GM21737 (cell line): ENCODE results near the gene RNF123.

ENCODE experiments used
- ATAC-seq: cut with Tn5 transposase; IDR thresholded peaks from one replicate; pipeline ENCODE4 v1.9.1; 2021; ENCODE audit warnings: mild to moderate bottlenecking, moderate library complexity; ENCODE audit not compliant: unreplicated experiment

The RNF123 gene

GRCh38 chr3:49689046-49689907, at the start of gene RNF123, which contains the start of gene MST1:
Gene RNF123 (plus strand): TSS chr3:49689557. CDS start chr3:49691166, 1,609 bp downstream.
Gene MST1 (minus strand): TSS chr3:49689474. CDS start chr3:49688691, 783 bp downstream.
- ATAC-seq, result peak; percentile 41

DNA sequence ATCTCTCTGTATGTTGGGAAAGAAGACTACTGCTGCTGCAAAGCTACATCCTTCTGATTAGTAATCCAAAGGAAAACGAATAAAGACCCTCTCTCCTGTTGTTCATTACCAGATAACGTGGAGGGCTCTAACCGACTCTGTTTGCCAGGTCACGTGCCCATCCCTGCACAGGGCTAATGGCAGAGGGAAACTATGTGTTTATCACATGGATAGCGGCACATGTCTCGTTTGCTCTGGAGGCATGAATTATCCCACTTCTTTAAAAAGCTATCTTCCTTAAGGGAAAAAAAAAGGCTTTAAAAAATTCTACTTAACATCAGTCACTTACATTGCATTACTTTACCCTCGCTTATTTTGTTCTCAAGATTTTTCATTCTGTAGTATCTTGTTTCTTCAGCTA, 48.1 kb upstream of the RNF123 start:
- ATAC-seq, result no peak

DNA sequence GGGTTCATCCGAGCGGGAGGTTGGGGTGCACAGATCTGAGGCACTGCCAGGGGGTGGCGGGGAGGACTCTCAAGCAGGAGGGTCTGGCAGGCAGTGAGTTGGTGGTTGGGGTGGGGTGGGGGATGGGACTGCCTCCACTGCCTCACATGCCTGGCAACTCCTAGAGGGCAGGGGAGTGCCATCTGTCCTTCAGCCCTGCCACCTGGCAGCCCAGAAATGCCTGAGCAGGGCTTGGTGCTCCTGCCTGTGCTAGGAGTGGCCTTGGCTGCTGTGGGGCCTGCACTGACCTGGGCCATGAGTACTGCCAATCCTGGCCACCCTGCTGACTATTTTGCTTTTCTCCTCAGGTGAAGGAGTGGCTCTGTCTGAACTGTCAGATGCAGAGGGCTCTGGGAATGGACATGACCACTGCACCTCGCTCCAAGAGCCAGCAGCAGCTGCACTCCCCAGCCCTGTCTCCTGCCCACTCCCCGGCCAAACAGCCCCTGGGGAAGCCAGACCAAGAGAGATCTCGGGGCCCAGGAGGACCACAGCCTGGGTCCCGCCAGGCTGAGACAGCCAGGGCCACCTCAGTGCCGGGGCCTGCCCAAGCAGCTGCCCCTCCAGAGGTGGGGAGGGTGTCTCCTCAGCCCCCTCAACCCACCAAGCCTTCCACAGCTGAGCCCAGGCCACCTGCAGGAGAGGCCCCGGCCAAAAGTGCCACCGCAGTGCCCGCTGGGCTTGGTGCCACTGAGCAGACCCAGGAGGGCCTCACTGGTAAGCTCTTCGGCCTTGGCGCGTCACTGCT, 47.2 kb upstream of the RNF123 start:
- no peak for ATAC-seq

- no peak for ATAC-seq
Measured at GRCh38 chr3:49642708-49643145, 46.6 kb upstream of the RNF123 start.

DNA sequence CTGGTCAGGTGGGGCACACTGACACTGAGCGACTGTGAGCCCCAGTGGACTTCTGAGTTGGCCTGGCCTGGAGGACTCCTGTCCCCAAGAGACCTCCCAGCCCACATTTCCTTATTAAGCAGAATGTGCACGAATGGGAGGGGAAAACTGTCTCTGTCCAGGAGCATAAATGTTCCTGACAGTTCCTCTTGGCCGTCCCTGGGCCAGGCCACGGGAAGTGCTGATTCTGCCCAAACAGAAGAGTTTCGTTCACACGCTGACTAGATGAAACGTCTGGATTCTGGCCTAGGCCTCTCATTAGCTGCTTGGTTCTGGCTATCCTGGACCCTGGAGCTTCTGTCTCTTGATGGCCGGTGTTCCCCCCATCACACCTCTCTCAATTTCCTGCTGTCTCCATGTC, 44.7 kb upstream of the RNF123 start:
- ATAC-seq, result no peak

GRCh38 chr3:49646236-49646635, 43.1 kb upstream of the RNF123 start:
- no peak for ATAC-seq

DNA sequence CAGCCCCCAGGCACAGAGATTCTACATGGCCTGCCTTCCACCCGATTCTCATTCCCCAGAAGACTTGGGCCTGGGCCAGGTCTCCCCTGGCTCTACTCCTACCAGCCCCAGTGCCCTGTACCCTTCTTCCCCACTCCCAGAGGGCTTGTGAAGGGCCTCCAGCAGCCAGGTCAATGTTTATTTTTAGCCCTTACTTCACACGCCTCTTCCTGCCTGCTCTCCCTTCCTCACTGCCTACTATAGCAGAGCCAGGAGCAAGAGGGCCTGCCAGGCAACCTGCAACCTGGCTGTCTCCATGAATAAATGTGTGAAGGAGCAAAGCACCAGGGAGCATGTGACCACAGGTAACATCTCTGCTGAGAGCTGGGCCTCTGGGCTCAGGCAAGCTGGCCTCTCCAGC, 41.6 kb upstream of the RNF123 start:
- no peak for ATAC-seq

- no peak for ATAC-seq
Measured at GRCh38 chr3:49648354-49649019, 40.9 kb upstream of the RNF123 start.

DNA sequence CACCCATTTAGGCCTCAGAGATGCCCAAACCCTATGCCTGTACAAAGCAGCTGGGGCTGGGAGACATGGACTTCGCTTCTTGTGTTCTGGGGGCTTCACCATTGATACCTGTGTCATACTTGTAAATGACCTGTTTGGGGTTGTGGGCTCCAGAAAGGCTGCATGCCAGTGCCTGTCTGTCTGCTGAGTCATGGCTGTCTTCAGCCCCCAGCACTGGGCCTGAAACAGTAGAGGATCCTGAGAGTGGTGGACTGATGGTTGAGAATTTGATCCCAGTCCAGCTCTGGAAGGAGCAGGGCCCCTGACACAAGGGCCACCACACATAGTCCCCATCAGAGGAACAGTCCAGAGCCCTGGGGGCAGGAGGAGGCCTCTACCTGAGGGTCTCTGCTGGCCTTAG, 39.8 kb upstream of the RNF123 start:
- no peak for ATAC-seq

DNA sequence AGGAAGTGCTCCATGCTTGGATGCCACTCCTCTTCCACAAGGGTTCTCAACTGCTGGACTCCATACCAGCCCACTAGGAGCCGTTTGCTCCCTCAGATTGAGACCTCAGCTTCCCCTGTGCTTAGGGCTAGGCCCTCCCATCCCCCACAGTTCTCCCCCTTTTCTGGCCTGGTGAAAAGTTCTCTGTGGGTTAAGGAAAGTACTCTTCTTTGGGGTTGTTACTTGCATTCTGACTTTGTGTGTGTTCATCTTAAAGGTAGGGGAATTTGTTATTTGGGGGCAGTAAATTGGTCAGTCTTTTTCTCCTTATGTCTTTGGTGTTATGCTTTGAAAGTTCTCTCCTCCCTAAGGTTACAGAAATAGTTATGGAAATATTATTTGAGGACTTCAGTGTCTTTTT, 39.2 kb upstream of the RNF123 start:
- ATAC-seq, result no peak

- no peak for ATAC-seq
Measured at GRCh38 chr3:49650637-49651036, 38.7 kb upstream of the RNF123 start.

GRCh38 chr3:49652218-49652902, 37.0 kb upstream of the RNF123 start:
- ATAC-seq, result no peak

- no peak for ATAC-seq
Measured at GRCh38 chr3:49652903-49653415, 36.4 kb upstream of the RNF123 start.

DNA sequence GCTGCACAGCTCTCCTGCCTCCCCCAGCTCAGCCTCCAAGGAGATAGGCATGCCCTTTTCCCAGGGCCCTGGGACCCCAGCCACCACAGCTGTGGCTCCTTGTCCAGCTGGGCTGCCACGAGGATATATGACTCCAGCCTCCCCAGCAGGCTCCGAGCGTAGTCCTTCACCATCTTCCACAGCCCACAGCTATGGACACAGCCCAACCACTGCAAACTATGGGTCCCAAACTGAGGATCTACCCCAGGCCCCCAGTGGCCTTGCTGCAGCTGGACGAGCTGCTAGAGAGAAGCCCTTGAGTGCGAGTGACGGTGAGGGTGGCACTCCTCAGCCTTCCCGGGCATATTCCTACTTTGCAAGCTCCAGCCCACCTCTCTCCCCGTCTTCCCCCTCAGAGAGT, 35.7 kb upstream of the RNF123 start:
- ATAC-seq, result no peak

DNA sequence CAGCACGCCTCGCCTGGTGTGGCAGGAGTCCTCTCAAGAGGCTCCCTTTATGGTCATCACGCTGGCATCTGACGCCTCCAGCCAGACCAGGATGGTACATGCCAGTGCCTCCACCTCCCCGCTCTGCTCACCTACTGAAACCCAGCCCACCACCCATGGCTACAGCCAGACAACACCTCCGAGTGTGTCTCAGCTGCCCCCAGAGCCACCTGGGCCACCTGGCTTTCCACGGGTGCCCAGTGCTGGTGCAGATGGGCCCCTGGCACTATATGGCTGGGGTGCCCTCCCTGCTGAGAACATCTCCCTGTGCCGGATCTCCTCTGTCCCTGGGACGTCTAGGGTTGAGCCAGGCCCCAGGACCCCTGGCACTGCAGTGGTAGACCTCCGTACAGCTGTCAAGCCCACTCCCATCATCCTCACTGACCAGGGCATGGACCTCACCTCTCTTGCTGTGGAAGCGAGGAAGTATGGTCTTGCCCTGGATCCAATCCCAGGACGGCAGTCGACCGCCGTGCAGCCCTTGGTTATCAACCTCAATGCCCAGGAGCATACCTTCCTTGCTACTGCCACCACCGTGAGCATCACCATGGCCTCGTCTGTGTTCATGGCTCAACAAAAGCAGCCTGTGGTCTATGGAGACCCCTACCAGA, 35.1 kb upstream of the RNF123 start:
- ATAC-seq, result no peak

GRCh38 chr3:49654955-49655556, 34.3 kb upstream of the RNF123 start:
- no peak for ATAC-seq

DNA sequence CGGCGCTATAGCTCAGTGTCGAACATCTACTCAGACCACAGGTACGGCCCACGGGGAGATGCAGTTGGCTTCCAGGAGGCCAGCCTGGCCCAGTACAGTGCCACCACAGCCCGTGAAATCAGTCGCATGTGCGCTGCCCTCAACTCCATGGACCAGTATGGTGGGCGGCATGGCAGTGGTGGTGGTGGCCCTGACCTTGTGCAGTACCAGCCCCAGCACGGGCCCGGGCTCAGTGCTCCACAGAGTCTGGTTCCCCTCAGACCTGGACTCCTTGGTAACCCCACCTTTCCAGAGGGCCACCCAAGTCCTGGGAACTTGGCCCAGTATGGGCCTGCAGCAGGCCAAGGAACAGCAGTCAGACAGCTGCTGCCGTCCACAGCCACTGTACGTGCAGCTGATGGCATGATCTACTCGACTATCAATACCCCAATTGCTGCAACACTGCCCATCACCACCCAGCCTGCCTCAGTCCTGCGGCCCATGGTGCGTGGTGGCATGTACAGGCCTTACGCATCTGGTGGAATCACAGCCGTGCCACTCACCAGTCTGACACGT, 33.5 kb upstream of the RNF123 start:
- ATAC-seq, result no peak

- no peak for ATAC-seq
Measured at GRCh38 chr3:49656541-49657112, 32.7 kb upstream of the RNF123 start.
